GM13977 (cell line): ENCODE results near the gene BEND6.

Experiments used
- DNase-seq: peaks from one replicate; pipeline ENCODE4 v3.0.0; 2012; ENCODE audit warnings: low spot score
- in situ Hi-C: fragments of 300-500 bp; cut with MboI; formaldehyde crosslinking; loops from one replicate; pipeline ENCODE4 v1.12.0; 2022; ENCODE audit warnings: low sequenced_read_pairs, low pct_unique_long_range_greater_than_20kb, mixed read lengths, inconsistent platforms; ENCODE audit not compliant: unreplicated experiment
- TF ChIP-seq, protein P1 (sequence below): IDR thresholded peaks from 2 replicates; pipeline ENCODE4 v1.5.1; 2012; ENCODE audit warnings: mild to moderate bottlenecking, control low read depth; ENCODE audit not compliant: insufficient read depth; ENCODE audit errors: extremely low read depth, missing control alignments

The BEND6 gene

DNA sequence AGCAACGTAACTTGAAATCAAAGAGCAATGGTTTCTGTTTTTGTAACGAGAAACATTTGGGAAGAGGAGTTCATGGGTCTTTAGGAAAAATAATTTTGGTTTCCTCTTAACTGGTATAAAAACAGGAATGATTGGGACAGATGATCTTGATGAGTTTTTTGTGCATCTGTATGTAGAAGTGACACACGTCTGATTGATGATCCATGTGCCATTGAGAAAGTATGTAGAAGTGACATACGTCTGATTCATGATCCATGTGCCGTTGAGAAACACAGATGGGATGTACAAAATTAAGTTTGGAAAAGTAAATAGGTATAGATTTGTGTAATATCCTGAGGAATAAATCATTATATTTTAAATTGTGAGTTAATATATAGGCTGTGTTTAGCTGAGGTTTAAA is 93.7 kb downstream of the BEND6 start:
- in situ Hi-C loops: no loop called here

DNA sequence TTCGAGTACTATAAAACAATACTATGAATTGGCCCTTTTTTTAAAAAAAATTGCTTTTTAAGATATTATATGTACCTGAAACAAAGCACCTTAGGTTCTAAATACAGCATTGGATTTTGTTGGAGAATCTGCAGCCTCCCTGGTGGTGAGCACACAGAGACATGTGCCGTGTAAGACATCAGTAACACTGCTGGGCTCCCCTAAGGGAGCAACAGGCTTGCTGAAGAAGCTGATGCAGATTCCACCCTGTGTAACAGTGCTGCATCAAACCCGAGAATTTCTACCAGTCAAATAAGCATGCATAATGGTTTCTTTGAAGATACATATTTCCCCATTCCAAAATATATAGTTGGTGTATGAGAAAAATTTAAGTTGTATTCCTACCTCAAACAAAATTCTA is 108.9 kb downstream of the BEND6 start:
- no peak for DNase-seq
- in situ Hi-C loops: no loop called here
- TF ChIP-seq, protein P1, sequence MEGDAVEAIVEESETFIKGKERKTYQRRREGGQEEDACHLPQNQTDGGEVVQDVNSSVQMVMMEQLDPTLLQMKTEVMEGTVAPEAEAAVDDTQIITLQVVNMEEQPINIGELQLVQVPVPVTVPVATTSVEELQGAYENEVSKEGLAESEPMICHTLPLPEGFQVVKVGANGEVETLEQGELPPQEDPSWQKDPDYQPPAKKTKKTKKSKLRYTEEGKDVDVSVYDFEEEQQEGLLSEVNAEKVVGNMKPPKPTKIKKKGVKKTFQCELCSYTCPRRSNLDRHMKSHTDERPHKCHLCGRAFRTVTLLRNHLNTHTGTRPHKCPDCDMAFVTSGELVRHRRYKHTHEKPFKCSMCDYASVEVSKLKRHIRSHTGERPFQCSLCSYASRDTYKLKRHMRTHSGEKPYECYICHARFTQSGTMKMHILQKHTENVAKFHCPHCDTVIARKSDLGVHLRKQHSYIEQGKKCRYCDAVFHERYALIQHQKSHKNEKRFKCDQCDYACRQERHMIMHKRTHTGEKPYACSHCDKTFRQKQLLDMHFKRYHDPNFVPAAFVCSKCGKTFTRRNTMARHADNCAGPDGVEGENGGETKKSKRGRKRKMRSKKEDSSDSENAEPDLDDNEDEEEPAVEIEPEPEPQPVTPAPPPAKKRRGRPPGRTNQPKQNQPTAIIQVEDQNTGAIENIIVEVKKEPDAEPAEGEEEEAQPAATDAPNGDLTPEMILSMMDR: no peak

More for the DNA sequence above, 93.7 kb downstream of the BEND6 start:
- TF ChIP-seq, protein P1: no peak
- no peak for DNase-seq

DNA sequence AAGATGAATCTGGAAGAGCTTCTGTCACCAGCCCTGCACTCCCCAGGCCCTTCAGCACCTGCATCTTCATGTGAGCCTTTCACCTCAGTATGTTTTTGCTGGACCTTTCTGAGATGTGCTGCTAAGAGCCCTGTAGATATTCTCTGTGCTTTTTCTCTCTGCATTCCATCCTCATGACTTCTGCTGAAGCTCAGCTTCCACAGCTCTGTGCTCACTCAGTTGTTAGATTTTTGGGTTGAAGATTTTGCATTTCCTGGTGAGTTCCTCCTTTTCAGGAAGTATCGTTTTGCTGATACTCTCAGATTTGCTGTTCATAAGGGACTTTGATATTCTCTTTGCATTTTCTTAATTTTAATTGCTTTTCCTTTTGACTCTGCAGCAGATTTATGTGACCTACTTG is 109.9 kb downstream of the BEND6 start:
- DNase-seq: no peak
- TF ChIP-seq, protein P1: no peak
- in situ Hi-C loops: no loop called here

DNA sequence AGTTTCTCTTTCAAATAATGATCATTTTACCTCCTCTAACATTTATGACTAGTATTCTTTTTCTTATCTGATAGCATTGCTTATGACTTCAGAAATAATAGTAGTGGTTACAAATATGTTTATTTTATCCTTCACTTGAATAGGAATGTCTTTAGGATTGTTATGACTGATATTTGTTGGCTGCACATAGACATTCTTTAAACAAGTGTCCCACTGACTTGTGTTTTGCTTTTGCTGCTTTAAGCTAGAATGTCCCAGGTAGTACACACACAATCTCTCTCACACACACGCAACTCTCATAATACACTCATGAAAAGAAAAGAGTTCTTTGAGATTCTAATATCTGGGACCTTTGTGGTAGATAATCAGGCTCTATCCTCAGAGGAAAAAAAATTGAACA is 113.2 kb downstream of the BEND6 start:
- no peak for DNase-seq
- in situ Hi-C loops: no loop called here
- TF ChIP-seq, protein P1: no peak

DNA sequence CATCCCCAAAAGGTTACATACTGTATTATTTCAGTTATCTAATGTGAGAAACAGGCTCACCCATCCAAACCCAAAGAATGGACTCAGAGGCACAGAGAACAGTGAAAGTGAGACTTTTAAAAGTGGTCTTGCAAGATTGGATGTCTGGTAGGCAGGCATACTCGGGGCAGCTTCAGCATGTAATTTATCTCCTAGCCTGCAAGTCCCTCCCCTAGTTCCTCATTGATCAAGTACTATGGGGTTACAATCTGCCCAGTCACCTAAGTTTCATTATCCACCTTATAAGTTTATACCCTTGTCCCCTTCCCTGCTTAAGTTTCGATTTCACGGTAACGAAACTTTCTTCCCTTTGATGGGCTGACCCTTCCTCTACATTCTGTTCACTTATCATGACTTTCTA is 114.3 kb downstream of the BEND6 start:
- in situ Hi-C loops: no loop called here
- TF ChIP-seq, protein P1: no peak
- no peak for DNase-seq

DNA sequence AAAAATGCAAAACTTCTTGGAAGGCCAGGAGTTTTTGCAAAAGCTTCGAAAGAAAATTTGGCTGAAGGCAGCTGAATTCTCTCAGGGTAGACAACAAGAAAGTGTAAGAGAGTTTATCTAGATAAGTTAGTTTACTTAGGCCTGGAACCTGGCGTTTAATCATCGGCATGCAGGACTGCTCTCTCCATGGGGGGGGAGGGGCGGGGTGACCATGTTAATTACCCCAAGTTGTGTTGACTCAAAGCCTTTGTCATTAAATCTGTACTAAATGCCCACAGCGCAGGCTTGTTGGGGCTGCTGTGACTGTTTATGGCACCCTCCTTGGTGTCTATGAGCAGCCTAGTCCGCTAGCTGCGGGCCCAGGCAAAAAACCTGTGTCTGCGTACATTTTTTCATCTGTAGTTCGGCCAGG is 115.0 kb downstream of the BEND6 start:
- TF ChIP-seq, protein P1: no peak
- no peak for DNase-seq
- in situ Hi-C loops: no loop called here

DNA sequence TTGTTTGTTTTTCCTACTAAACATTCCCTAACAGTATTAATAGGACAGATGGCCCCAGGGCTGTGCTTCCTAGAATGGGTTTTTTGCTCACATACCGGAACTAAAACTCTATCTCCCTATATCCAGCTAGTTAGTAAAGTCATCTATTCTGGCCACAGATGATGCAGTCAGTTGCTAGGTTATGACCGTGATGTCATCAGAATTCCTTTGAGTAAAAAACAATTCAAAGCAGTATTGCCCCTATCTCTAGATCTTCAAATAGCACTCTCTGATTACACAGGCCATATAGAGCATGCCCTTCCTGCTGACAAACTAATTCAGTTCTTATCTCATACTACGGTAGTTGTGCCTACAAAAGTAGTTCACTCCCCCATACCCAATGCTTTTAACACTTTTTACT is 117.2 kb downstream of the BEND6 start:
- no peak for DNase-seq
- TF ChIP-seq, protein P1: no peak
- in situ Hi-C loops: no loop called here
